Measurements from ENCODE around the gene COL4A2. TPM values are rescaled to one million over a fixed set of nuclear protein-coding genes. Genes with fewer than 3 reads are reported as not detected.

COL4A2 gene
- total RNA-seq, 2 donors from 2014 or later, result 999 to 1,135 TPM

- H3K4me1 ChIP-seq (ENCODE audit: control insufficient read depth in 1 of 2, low read depth in 2 of 2), result peaks cover 18 to 91% of the 10 kb centered on the region in 2 donors
- no peaks in the 10 kb centered on the region for H3K27me3 ChIP-seq (replicated peaks; ENCODE audit: insufficient read depth)
- peak; percentile 9 for ATAC-seq (ENCODE audit: insufficient number of reproducible peaks, low FRiP score, low read depth)
- H3K36me3 ChIP-seq, result no peaks in the 10 kb centered on the region
- H3K9me3 ChIP-seq, result no peaks in the 10 kb centered on the region
- H3K4me3 ChIP-seq, result no peak overlapping the region
- DNase-seq (ENCODE audit: low spot score), result no peak
- peak overlapping the region; percentile 21 to 67 for H3K27ac ChIP-seq
- no peak for TF ChIP-seq CTCF (IDR thresholded peaks at IDR 0.05)
These were observed 30.5 kb upstream of the COL4A2 start for GRCh38 chr13:110276553-110276950.

DNA sequence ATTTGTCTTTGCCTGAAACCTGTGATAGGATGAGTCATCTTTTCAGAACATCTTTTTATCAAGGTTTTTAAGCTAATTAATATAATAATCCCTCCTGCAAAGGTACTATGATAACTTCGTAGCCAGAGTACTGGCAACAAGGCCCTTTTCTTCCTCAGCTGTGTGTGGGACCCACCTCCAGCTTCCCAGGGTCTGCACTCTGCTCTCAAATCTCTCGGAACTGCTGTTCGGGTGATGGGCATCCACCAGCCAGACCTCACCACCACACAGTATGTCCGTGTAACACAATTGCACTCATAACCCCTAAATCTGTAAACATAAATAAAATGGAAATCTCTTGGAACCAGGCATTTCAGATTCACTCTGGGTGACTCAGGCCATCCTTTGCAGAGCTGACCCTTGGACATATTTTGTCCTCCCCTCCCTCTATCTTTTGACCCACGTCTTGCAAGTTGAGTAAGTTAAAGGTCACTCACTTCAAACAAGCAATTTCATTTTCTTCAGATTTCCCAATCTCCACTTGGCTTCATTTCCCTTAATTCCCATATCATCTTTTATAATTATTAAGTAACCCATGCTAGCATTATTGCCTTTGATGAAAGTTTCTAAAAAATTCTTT is 29.6 kb upstream of the COL4A2 start:
- H3K4me1 ChIP-seq (ENCODE audit: control insufficient read depth in 1 of 2, low read depth in 2 of 2), result peaks cover 25 to 97% of the 10 kb centered on the region in 2 donors

GRCh38 chr13:110278859-110279258 is 28.2 kb upstream of the COL4A2 start:
- Histone ChIP-seq H3K27me3 (replicated peaks; ENCODE audit: insufficient read depth) (no peaks in the 10 kb centered on the region), H3K4me3 (no peak overlapping the region), H3K4me1 (ENCODE audit: control insufficient read depth in 1 of 2, low read depth in 2 of 2) (peaks cover 22 to 97% of the 10 kb centered on the region in 2 donors), H3K9me3 (no peaks in the 10 kb centered on the region), H3K27ac (peak overlapping the region; percentile 43 to 67), H3K36me3 (no peaks in the 10 kb centered on the region)
- DNase-seq (ENCODE audit: low spot score) (no peak), ATAC-seq (ENCODE audit: insufficient number of reproducible peaks, low FRiP score, low read depth) (no peak)
- TF ChIP-seq CTCF (IDR thresholded peaks at IDR 0.05), result no peak

More for the DNA sequence above, 29.6 kb upstream of the COL4A2 start:
- no peaks in the 10 kb centered on the region for H3K27me3 ChIP-seq (replicated peaks; ENCODE audit: insufficient read depth)
- TF ChIP-seq CTCF (IDR thresholded peaks at IDR 0.05), result no peak
- ATAC-seq (ENCODE audit: insufficient number of reproducible peaks, low FRiP score, low read depth), result no peak
- H3K36me3 ChIP-seq, result no peaks in the 10 kb centered on the region
- no peak overlapping the region for H3K4me3 ChIP-seq
- no peaks in the 10 kb centered on the region for H3K9me3 ChIP-seq
- H3K27ac ChIP-seq, result peak overlapping the region; percentile 39 to 67
- DNase-seq (ENCODE audit: low spot score), result no peak

- Histone ChIP-seq H3K27me3 (replicated peaks; ENCODE audit: insufficient read depth) (no peaks in the 10 kb centered on the region), H3K36me3 (no peaks in the 10 kb centered on the region), H3K9me3 (no peaks in the 10 kb centered on the region), H3K27ac (peak overlapping the region; percentile 43 to 66), H3K4me3 (no peak overlapping the region), H3K4me1 (ENCODE audit: control insufficient read depth in 1 of 2, low read depth in 2 of 2) (peaks cover 17 to 97% of the 10 kb centered on the region in 2 donors)
- no peak for ATAC-seq (ENCODE audit: insufficient number of reproducible peaks, low FRiP score, low read depth)
- TF ChIP-seq CTCF (IDR thresholded peaks at IDR 0.05), result no peak
- no peak for DNase-seq (ENCODE audit: low spot score)
These were observed 27.4 kb upstream of the COL4A2 start for GRCh38 chr13:110279684-110280083.

- Histone ChIP-seq H3K27ac (peak overlapping the region; percentile 43 to 66), H3K36me3 (no peaks in the 10 kb centered on the region), H3K4me1 (ENCODE audit: control insufficient read depth in 1 of 2, low read depth in 2 of 2) (peaks cover 13 to 97% of the 10 kb centered on the region in 2 donors), H3K4me3 (peak overlapping the region; percentile 7), H3K27me3 (replicated peaks; ENCODE audit: insufficient read depth) (no peaks in the 10 kb centered on the region), H3K9me3 (no peaks in the 10 kb centered on the region)
- no peak for DNase-seq (ENCODE audit: low spot score)
- TF ChIP-seq CTCF (IDR thresholded peaks at IDR 0.05), result no peak
- ATAC-seq (ENCODE audit: insufficient number of reproducible peaks, low FRiP score, low read depth), result no peak
These were observed 26.8 kb upstream of the COL4A2 start for GRCh38 chr13:110280231-110280813.
